ENCODE measurements around the gene KSR2. TPM values are rescaled to one million over a fixed set of nuclear protein-coding genes. Genes with fewer than 3 reads are reported as not detected.
A peak's percentile ranks its signal among the peaks of the same experiment; 100 is the strongest.

The KSR2 gene
- total RNA-seq, 1 donor from 2014 or later: not detected

- TF ChIP-seq, protein P1, sequence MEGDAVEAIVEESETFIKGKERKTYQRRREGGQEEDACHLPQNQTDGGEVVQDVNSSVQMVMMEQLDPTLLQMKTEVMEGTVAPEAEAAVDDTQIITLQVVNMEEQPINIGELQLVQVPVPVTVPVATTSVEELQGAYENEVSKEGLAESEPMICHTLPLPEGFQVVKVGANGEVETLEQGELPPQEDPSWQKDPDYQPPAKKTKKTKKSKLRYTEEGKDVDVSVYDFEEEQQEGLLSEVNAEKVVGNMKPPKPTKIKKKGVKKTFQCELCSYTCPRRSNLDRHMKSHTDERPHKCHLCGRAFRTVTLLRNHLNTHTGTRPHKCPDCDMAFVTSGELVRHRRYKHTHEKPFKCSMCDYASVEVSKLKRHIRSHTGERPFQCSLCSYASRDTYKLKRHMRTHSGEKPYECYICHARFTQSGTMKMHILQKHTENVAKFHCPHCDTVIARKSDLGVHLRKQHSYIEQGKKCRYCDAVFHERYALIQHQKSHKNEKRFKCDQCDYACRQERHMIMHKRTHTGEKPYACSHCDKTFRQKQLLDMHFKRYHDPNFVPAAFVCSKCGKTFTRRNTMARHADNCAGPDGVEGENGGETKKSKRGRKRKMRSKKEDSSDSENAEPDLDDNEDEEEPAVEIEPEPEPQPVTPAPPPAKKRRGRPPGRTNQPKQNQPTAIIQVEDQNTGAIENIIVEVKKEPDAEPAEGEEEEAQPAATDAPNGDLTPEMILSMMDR (IDR thresholded peaks at IDR 0.05; ENCODE audit: insufficient read depth, low read length, severe bottlenecking): no peak
Measured at GRCh38 chr12:117453961-117454360, 514.8 kb downstream of the KSR2 start.

GRCh38 chr12:117452112-117452511 lies 516.7 kb downstream of the KSR2 start:
- no peaks in the 10 kb centered on the region for H3K36me3 ChIP-seq (ENCODE audit: control insufficient read depth, insufficient read depth, low read length)
- H3K4me3 ChIP-seq (ENCODE audit: low read depth, low read length): no peak overlapping the region
- TF ChIP-seq, protein P1 (IDR thresholded peaks at IDR 0.05; ENCODE audit: insufficient read depth, low read length, severe bottlenecking): no peak
- no peak for FAIRE-seq
- no peaks in the 10 kb centered on the region for H3K27me3 ChIP-seq (ENCODE audit: control insufficient read depth, insufficient read depth, low read length)
- no peak for DNase-seq (ENCODE audit: low read depth)

More at GRCh38 chr12:117453961-117454360, 514.8 kb downstream of the KSR2 start:
- no peaks in the 10 kb centered on the region for H3K36me3 ChIP-seq (ENCODE audit: control insufficient read depth, insufficient read depth, low read length)
- no peak for DNase-seq (ENCODE audit: low read depth)
- no peaks in the 10 kb centered on the region for H3K27me3 ChIP-seq (ENCODE audit: control insufficient read depth, insufficient read depth, low read length)
- no peak for FAIRE-seq
- no peak overlapping the region for H3K4me3 ChIP-seq (ENCODE audit: low read depth, low read length)

GRCh38 chr12:117450209-117450608 lies 518.6 kb downstream of the KSR2 start:
- H3K27me3 ChIP-seq (ENCODE audit: control insufficient read depth, insufficient read depth, low read length): no peaks in the 10 kb centered on the region
- FAIRE-seq: no peak

GRCh38 chr12:117447665-117448366 lies 521.0 kb downstream of the KSR2 start:
- FAIRE-seq: peak; percentile 43
- DNase-seq (ENCODE audit: low read depth): no peak
- TF ChIP-seq, protein P1 (IDR thresholded peaks at IDR 0.05; ENCODE audit: insufficient read depth, low read length, severe bottlenecking): no peak
- Histone ChIP-seq H3K27me3 (ENCODE audit: control insufficient read depth, insufficient read depth, low read length) (no peaks in the 10 kb centered on the region), H3K36me3 (ENCODE audit: control insufficient read depth, insufficient read depth, low read length) (no peaks in the 10 kb centered on the region), H3K4me3 (ENCODE audit: low read depth, low read length) (no peak overlapping the region)

More at GRCh38 chr12:117450209-117450608, 518.6 kb downstream of the KSR2 start:
- Histone ChIP-seq H3K4me3 (ENCODE audit: low read depth, low read length) (no peak overlapping the region), H3K36me3 (ENCODE audit: control insufficient read depth, insufficient read depth, low read length) (no peaks in the 10 kb centered on the region)
- TF ChIP-seq, protein P1 (IDR thresholded peaks at IDR 0.05; ENCODE audit: insufficient read depth, low read length, severe bottlenecking): no peak
- no peak for DNase-seq (ENCODE audit: low read depth)

DNA sequence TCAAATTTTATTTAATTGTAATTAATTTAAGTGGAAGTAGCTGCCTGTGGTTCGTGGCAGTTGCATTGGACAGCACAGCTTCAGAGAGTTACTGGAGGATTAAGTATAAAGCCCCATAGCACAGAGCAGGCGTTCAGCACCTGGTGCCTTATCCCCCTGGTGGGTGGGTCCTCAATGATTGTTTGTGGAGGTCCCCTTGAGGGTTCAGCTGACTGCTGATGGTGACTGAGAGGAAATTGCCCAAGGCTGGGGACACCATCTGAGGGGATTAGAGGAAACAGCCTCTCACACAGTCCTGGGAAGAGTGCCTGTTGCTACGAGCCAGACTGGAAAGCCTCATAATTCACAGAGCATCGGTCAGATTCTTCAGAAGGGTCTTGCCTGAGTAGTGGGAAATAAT lies 524.0 kb downstream of the KSR2 start:
- Histone ChIP-seq H3K36me3 (ENCODE audit: control insufficient read depth, insufficient read depth, low read length) (no peaks in the 10 kb centered on the region), H3K27me3 (ENCODE audit: control insufficient read depth, insufficient read depth, low read length) (no peaks in the 10 kb centered on the region), H3K4me3 (ENCODE audit: low read depth, low read length) (no peak overlapping the region)
- FAIRE-seq (no peak), DNase-seq (ENCODE audit: low read depth) (no peak)
- TF ChIP-seq, protein P1 (IDR thresholded peaks at IDR 0.05; ENCODE audit: insufficient read depth, low read length, severe bottlenecking): no peak

- TF ChIP-seq, protein P1 (IDR thresholded peaks at IDR 0.05; ENCODE audit: insufficient read depth, low read length, severe bottlenecking): no peak
- no peak overlapping the region for H3K4me3 ChIP-seq (ENCODE audit: low read depth, low read length)
- H3K27me3 ChIP-seq (ENCODE audit: control insufficient read depth, insufficient read depth, low read length): no peaks in the 10 kb centered on the region
- FAIRE-seq: no peak
- no peak for DNase-seq (ENCODE audit: low read depth)
- H3K36me3 ChIP-seq (ENCODE audit: control insufficient read depth, insufficient read depth, low read length): no peaks in the 10 kb centered on the region
Measured at GRCh38 chr12:117441751-117442150, 527.0 kb downstream of the KSR2 start.
